SJSA1 (cell line): Measurements from ENCODE around the gene COQ8A. TPM values are rescaled to one million over a fixed set of nuclear protein-coding genes. Genes with fewer than 3 reads are reported as not detected.

Experiments used
- DNase-seq, 2 experiments: peaks; one replicate each; pipeline ENCODE4 v3.0.0-alpha.2; 2015 to 2020; ENCODE audit warnings: low spot score in 2 of 2, low read depth in 1 of 2
- H3K27ac ChIP-seq: fragments of 250-450 bp; sonication (Bioruptor Pico); 2 replicates; pipeline ENCODE4 v1.5.1; 2020; ENCODE audit warnings: mild to moderate bottlenecking, moderate library complexity
- H3K27me3 ChIP-seq: fragments of 250-450 bp; sonication (Bioruptor Pico); replicated peaks from 2 replicates; pipeline ENCODE4 v1.5.1; 2020; ENCODE audit warnings: mild to moderate bottlenecking, moderate library complexity
- H3K36me3 ChIP-seq: fragments of 250-450 bp; sonication (Bioruptor Pico); 2 replicates; pipeline ENCODE4 v1.5.1; 2020; ENCODE audit warnings: mild to moderate bottlenecking
- H3K4me1 ChIP-seq: fragments of 250-450 bp; sonication (Bioruptor Pico); replicated peaks from 2 replicates; pipeline ENCODE4 v1.6.1; 2021; ENCODE audit warnings: mild to moderate bottlenecking
- H3K4me3 ChIP-seq: fragments of 250-450 bp; sonication (Bioruptor Pico); 2 replicates; pipeline ENCODE4 v1.5.1; 2020; ENCODE audit warnings: mild to moderate bottlenecking
- H3K9me3 ChIP-seq: fragments of 250-450 bp; sonication (Bioruptor Pico); replicated peaks from 2 replicates; pipeline ENCODE4 v1.5.1; 2020; ENCODE audit warnings: mild to moderate bottlenecking
- total RNA-seq: library from RNA; depleted of rRNA; stranded (reverse); fragments of >200 nt; shearing (Covaris generic); gene quantifications from 2 replicates; pipeline ENCODE4 v1.2.3, GENCODE V29; 2014

The COQ8A gene
- total RNA-seq, 1 experiment from 2014 or later: 4.8 TPM

DNA sequence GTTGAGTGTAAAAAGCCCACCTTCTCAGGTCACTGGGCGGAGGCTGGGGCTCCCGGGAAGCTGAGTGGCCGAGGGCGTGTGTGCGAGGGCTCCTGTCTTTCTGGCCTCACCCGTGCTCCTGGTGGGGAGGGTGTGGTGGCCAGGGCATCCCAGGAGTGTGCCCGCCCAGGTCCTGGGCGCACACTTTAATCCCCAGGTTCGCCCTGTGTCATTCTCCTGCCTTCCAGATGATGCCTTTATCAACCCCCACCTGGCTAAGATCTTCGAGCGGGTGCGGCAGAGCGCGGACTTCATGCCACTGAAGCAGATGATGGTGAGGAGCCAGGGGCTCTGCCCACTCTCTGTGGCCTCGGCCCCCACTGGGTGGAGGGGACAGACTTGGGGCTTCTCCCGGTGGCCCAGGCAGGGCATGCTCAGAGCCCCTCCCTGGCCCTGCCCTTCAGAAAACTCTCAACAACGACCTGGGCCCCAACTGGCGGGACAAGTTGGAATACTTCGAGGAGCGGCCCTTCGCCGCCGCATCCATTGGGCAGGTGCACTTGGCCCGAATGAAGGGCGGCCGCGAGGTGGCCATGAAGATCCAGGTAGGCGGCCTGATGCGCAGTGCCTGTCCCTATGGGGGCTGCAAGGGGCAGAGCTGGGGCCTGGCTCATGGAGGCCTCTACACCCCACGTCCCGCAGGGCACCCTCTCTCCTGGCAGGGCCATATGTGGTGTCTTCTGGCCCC, 42.5 kb downstream of the COQ8A start:
- Histone ChIP-seq H3K4me1 (no peaks in the 10 kb centered on the region), H3K27me3 (no peaks in the 10 kb centered on the region), H3K36me3 (peaks cover 9% of the 10 kb centered on the region; the same call in 1 of the 2 replicates), H3K4me3 (no peak overlapping the region), H3K27ac (no peak overlapping the region), H3K9me3 (no peaks in the 10 kb centered on the region)
- no peak for DNase-seq

GRCh38 chr1:226983247-226983991, 43.3 kb downstream of the COQ8A start:
- no peak for DNase-seq
- Histone ChIP-seq H3K27me3 (no peaks in the 10 kb centered on the region), H3K9me3 (no peaks in the 10 kb centered on the region), H3K4me1 (no peaks in the 10 kb centered on the region), H3K27ac (no peak overlapping the region), H3K4me3 (no peak overlapping the region), H3K36me3 (peaks cover 9% of the 10 kb centered on the region; the same call in 1 of the 2 replicates)

DNA sequence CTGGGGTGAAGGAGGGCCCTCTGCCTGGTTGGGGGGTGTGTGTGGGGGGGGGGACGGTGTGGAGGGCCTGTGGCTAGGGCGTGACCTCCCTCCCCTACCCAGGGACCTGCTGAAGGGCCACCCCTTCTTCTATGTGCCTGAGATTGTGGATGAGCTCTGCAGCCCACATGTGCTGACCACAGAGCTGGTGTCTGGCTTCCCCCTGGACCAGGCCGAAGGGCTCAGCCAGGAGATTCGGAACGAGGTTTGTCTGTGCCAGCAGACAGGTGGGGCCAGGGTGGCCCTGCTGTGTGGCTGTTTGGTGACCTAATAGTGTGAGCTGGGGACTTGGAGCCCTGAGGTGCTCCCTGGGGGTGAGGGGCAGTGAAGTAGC, 43.9 kb downstream of the COQ8A start:
- peaks cover 9% of the 10 kb centered on the region; the same call in 1 of the 2 replicates for H3K36me3 ChIP-seq
- H3K4me3 ChIP-seq: no peak overlapping the region
- H3K9me3 ChIP-seq: no peaks in the 10 kb centered on the region
- DNase-seq: no peak
- H3K27me3 ChIP-seq: no peaks in the 10 kb centered on the region
- no peaks in the 10 kb centered on the region for H3K4me1 ChIP-seq
- H3K27ac ChIP-seq: no peak overlapping the region

- Histone ChIP-seq H3K27ac (no peak overlapping the region), H3K9me3 (no peaks in the 10 kb centered on the region), H3K27me3 (no peaks in the 10 kb centered on the region), H3K36me3 (peaks cover 15% of the 10 kb centered on the region; the same call in 1 of the 2 replicates), H3K4me1 (no peaks in the 10 kb centered on the region), H3K4me3 (no peak overlapping the region)
- DNase-seq: no peak
Measured at GRCh38 chr1:226984521-226985238, 44.6 kb downstream of the COQ8A start.

DNA sequence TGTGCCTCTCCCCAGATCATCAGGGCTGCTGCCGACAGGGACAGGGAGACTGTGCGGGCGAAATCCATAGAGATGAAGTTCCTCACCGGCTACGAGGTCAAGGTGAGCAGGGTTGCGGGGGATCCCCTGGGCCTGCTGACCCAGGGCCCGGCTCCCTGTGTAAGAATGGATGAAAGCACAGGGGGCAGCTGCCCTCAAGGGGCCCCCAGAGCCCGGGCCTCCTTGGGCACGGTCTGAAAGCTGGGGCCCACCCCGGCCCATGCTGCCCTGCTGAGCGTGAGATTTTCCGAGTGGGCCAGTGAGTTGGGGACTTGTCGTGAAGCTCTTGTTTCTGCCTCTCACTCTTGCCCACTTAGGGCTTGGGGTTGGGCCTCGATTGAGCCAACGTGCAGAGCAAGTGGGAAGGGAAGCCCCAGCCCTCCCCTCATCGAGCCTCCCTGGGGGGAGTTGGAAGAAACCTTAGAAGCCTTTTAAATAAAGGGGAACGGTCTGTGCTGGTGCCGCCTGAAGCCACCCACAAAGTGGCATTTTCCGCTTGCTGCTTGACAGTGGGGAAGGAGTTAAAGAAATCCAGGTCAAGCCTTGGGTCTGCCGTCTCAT, 45.2 kb downstream of the COQ8A start:
- H3K36me3 ChIP-seq: peaks cover 18% of the 10 kb centered on the region; the same call in 1 of the 2 replicates
- no peak for DNase-seq
- no peaks in the 10 kb centered on the region for H3K4me1 ChIP-seq
- H3K27ac ChIP-seq: no peak overlapping the region
- no peaks in the 10 kb centered on the region for H3K27me3 ChIP-seq
- H3K9me3 ChIP-seq: no peaks in the 10 kb centered on the region
- no peak overlapping the region for H3K4me3 ChIP-seq

- Histone ChIP-seq H3K4me1 (no peaks in the 10 kb centered on the region), H3K27me3 (no peaks in the 10 kb centered on the region), H3K27ac (no peak overlapping the region), H3K36me3 (peaks cover 23% of the 10 kb centered on the region), H3K9me3 (no peaks in the 10 kb centered on the region), H3K4me3 (no peak overlapping the region)
- DNase-seq: no peak
Measured at GRCh38 chr1:226985839-226986463, 45.9 kb downstream of the COQ8A start.

DNA sequence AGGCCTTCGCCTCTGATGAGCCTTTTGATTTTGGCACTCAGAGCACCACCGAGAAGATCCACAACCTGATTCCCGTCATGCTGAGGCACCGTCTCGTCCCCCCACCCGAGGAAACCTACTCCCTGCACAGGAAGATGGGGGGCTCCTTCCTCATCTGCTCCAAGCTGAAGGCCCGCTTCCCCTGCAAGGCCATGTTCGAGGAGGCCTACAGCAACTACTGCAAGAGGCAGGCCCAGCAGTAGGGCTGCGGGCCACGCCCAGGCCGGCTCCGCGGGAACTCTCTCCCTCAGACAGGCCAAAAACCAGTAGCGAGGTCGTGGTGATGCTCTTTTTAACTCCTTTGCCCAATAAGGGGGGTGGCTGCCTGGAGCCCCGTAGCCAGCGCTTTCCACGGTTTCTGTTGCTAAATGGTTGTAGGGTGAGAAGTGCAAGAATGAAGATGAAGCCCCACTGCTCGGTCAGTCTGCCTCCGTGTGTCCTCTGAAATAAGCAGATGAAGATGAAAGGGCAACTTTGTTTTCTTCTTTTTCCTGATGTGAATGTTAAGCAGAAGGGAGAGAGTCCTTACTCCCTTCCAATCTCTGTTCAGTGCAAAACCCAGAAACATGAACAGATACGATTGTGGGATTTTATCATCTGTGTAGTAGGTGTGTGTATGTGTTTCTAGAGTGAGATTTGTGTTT, 46.5 kb downstream of the COQ8A start:
- Histone ChIP-seq H3K36me3 (peaks cover 24% of the 10 kb centered on the region), H3K4me1 (no peaks in the 10 kb centered on the region), H3K27ac (no peak overlapping the region), H3K9me3 (no peaks in the 10 kb centered on the region), H3K4me3 (no peak overlapping the region), H3K27me3 (no peaks in the 10 kb centered on the region)
- no peak for DNase-seq

DNA sequence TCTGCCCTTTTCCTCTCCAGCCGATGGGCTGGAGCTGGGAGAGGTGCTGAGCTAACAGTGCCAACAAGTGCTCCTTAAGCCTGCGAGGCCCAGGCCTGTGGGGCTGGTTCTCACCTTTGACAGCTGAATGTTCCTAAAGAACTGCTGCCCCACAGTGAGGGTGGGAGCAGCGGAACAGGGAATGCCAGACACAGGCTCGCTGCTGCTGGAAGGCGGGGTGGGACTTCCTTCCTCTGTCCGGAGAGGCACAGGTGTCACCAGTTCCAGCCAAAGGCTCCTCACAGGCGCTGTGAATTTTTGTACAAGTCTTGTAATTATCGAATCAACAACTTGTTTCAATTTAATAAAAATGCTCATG, 47.1 kb downstream of the COQ8A start:
- no peaks in the 10 kb centered on the region for H3K27me3 ChIP-seq
- no peak overlapping the region for H3K27ac ChIP-seq
- H3K9me3 ChIP-seq: no peaks in the 10 kb centered on the region
- no peak for DNase-seq
- no peak overlapping the region for H3K4me3 ChIP-seq
- no peaks in the 10 kb centered on the region for H3K4me1 ChIP-seq
- peaks cover 24% of the 10 kb centered on the region for H3K36me3 ChIP-seq

DNA sequence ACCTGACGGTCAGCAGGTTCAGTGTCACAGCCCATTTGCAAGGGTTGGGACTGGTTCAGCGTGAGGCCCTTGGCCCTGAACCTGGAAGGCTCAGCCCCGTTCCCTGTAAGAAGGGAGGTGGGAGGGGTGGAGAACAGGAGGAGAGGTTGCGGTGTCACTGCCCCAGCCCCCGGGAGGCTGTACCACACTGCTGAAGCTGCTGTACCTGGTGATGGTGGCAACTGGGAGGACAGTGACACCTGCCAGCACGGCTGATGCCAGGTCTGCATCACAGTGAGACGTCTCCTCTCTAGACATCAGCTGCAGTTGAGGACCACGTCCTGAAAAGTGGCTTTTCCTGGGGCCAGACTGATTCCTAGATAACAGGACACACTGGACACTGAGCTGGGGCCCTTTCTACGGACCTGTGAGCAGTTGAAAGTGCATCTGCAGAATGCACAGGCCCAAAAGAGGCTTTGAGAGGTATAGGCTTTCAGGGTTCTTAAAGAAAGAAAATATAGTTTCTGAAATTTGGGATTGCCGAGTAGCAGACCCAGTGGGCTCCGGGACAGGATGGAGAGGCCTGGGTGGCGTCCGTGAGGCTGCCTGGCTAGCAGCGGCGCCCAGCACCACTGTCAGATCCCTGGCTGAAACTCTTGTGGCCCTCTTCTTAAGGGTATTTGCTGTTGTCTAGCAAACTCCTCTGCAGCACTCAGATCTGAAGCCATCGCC, 47.7 kb downstream of the COQ8A start:
- no peaks in the 10 kb centered on the region for H3K4me1 ChIP-seq
- H3K4me3 ChIP-seq: no peak overlapping the region
- no peaks in the 10 kb centered on the region for H3K9me3 ChIP-seq
- H3K36me3 ChIP-seq: peaks cover 24% of the 10 kb centered on the region
- H3K27me3 ChIP-seq: no peaks in the 10 kb centered on the region
- DNase-seq: no peak
- no peak overlapping the region for H3K27ac ChIP-seq

- Histone ChIP-seq H3K27ac (no peak overlapping the region), H3K4me1 (no peaks in the 10 kb centered on the region), H3K9me3 (no peaks in the 10 kb centered on the region), H3K4me3 (no peak overlapping the region), H3K27me3 (no peaks in the 10 kb centered on the region), H3K36me3 (peaks cover 24% of the 10 kb centered on the region)
- DNase-seq: no peak
Measured at GRCh38 chr1:226988334-226988666, 48.2 kb downstream of the COQ8A start.

DNA sequence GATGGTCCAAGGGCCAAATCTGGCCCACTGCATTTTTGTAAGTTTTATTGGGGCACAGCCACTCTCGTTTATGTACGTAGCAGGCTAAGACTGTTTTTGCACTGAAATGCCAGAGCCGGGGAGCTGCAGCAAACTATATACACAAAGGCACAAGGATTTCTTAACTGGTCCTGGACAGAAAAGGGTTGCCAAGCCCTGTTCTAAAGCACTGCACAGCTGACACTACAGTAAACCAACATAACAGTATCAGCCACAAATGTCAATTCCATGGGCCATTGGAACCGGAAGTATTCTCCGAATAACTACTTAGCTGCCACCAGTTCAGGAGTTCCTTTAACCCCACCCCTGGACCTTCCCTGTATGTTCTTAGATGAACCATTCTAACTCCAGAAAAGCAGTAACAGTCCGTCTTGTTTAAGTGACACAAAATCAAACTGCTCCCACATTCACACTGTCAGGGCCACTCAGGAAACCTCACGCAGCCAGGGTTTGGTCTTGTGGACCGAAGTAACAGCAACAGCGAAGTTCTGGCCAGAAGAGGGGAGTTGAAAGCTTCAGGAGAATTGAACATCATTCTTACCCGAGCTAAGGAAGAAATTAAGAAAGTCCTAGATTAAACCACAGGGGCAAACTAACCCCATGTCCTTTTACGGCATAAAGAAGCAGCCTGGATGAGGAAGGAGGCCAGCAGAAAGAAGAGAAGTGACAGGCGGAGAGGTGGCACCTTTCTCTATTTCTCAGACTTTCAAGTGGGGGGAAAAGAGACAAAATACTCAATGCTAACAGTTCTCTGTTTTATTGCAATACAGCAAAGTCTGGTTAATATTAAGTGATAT, 49.2 kb downstream of the COQ8A start:
- Histone ChIP-seq H3K9me3 (no peaks in the 10 kb centered on the region), H3K27ac (no peak overlapping the region), H3K27me3 (no peaks in the 10 kb centered on the region), H3K4me3 (no peak overlapping the region), H3K4me1 (no peaks in the 10 kb centered on the region), H3K36me3 (peaks cover 30% of the 10 kb centered on the region)
- DNase-seq: no peak

DNA sequence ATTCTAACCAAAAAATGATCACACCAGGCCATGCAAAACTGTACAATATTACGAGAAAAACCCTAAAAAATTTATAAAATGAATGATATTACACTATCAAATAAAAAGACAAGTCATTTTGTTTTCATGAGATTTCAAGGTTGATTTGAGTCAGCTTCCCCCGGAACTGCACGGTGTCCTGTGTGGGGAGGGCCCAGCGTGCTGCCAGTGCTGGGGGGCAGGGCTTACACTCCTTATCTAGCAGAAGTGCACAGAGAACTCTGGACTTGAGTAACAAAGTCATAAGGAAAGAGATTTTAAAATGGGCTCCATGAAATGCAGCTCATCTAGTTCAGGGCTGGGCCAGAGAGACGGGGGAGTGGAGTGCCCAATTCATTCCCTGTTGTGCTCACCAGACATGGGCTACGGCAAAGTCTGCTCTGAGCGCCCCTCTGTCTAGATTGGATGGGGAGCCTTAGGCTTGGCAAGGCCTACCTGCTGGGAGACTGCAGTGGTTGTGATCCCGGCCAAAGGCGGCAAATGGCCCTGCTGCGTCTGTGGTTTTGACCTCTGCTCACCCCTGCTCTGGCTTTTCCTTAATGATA, 50.1 kb downstream of the COQ8A start:
- Histone ChIP-seq H3K4me3 (no peak overlapping the region), H3K27me3 (no peaks in the 10 kb centered on the region), H3K27ac (no peak overlapping the region), H3K9me3 (no peaks in the 10 kb centered on the region), H3K36me3 (peaks cover 34% of the 10 kb centered on the region), H3K4me1 (no peaks in the 10 kb centered on the region)
- DNase-seq: no peak
